GM12891 (cell line): ENCODE data around the gene PANK1.

Source experiments
- PAX5 ChIP-seq: IDR thresholded peaks from 2 replicates; pipeline ENCODE4 v1.6.1; 2011; ENCODE audit warnings: low read length, moderate library complexity, mild to moderate bottlenecking; ENCODE audit not compliant: insufficient read depth, severe bottlenecking
- POLR2A ChIP-seq: IDR thresholded peaks from 2 replicates; pipeline ENCODE4 v1.6.1; 2011; ENCODE audit warnings: low read depth, low read length, control low read depth
- POLR2AphosphoS5 ChIP-seq: IDR thresholded peaks from 2 replicates; pipeline ENCODE4 v1.6.1; 2011; ENCODE audit warnings: low read depth, low read length, control low read depth
- SPI1 ChIP-seq: IDR thresholded peaks from 2 replicates; pipeline ENCODE4 v1.6.1; 2011; ENCODE audit warnings: low read depth, low read length, control low read depth
- TAF1 ChIP-seq: IDR thresholded peaks from 2 replicates; pipeline ENCODE4 v1.6.1; 2011; ENCODE audit warnings: low read depth, low read length, control low read depth

DNA sequence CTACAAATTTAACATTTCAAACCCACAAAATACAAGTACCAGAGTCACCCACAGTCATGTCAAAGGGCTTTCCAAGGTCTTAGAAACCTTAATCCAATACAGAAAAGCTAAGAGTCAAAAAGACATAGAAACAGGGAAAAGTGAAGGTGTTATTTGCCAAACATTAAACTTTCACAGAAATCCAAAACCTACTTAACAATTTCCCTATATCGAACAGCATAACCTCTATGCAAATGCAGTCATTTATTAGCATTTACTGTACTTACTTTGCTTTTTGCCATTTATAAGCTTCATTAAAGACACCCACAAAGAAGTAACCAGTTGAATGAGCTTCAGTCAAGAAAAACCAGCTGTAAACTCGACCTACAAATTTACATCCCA lies 1.6 kb downstream of the PANK1 start:
- TF ChIP-seq POLR2A (no peak), POLR2AphosphoS5 (no peak), TAF1 (no peak), SPI1 (no peak), PAX5 (no peak)
